Left lung (tissue), 10 donors: ENCODE measurements around the gene ALK. TPM values are rescaled to one million over a fixed set of nuclear protein-coding genes. Genes with fewer than 3 reads are reported as not detected.

Source experiments
- ATAC-seq: fragments of 200-7000 bp; cut with Tn5 transposase; one replicate; pipeline ENCODE4 v1.9.1; 2020; ENCODE audit warnings: moderate library complexity
- DNase-seq, 4 donors: peaks; one replicate each; pipeline ENCODE4 v3.0.0-alpha.2; 2013 to 2020
- H3K27ac ChIP-seq, 2 donors: fragments of 200-600 bp; sonication (generic) in 1 of 2; one replicate each; pipeline versions ENCODE4 v1.5.0 to v1.8.0; 2020 to 2021
- H3K27me3 ChIP-seq, 2 donors: fragments of 200-600 bp; sonication (generic) in 1 of 2; one replicate each; pipeline versions ENCODE4 v1.5.0 to v1.8.0; 2020 to 2021
- H3K36me3 ChIP-seq, 2 donors: fragments of 200-600 bp; sonication (generic) in 1 of 2; one replicate each; pipeline versions ENCODE4 v1.5.0 to v1.8.0; 2020 to 2021
- H3K4me1 ChIP-seq, 2 donors: fragments of 200-600 bp; one replicate each; pipeline ENCODE4 v1.8.0; 2021
- H3K4me3 ChIP-seq, 2 donors: fragments of 200-600 bp; sonication (generic) in 1 of 2; one replicate each; pipeline versions ENCODE4 v1.5.0 to v1.8.0; 2020 to 2021; ENCODE audit warnings: mild to moderate bottlenecking in 1 of 2
- H3K9me3 ChIP-seq, 2 donors: fragments of 200-600 bp; sonication (generic) in 1 of 2; one replicate each; pipeline versions ENCODE4 v1.5.0 to v1.8.0; 2020 to 2021
- CTCF ChIP-seq, 2 donors: fragments of 200-600 bp; sonication (generic) in 1 of 2; IDR thresholded peaks; one replicate each; pipeline versions ENCODE4 v1.5.0 to v1.8.0; 2021; ENCODE audit warnings: antibody characterized with exemption in 2 of 2
- intact Hi-C, 2 donors: fragments of 100-400 bp; cut with DNase I; formaldehyde crosslinking; loops; one replicate each; pipeline versions ENCODE4 v1.11.2 to v1.14.2; 2022
- polyA plus RNA-seq, 6 donors: library from polyadenylated mRNA; unstranded; fragments of 120-200 nt; gene quantifications; one replicate each; pipeline ENCODE4 v1.2.1, GENCODE V29; 2013; ENCODE audit not compliant: insufficient read length in 6 of 6
- total RNA-seq, 2 donors: library from RNA; stranded (reverse); fragmentation: NEBNext Ultra II Directional; extraction: Animal tissue kit (Norgen Biotek cat#: 25700); gene quantifications; one replicate each; pipeline ENCODE4 v1.2.1, GENCODE V29; 2021
- donor health status: DM: no; HTN: yes; CAD: no.
- donor health status: DM: no; HTN: no; CAD: no.

Gene ALK
- total and polyA plus RNA-seq, 8 donors = 0.06 to 0.70 (median 0.12) TPM; not detected in 2

- no peak overlapping the region for H3K27ac ChIP-seq
- peaks cover 0 to 4% of the 10 kb centered on the region in 2 donors for H3K27me3 ChIP-seq
- TF ChIP-seq CTCF (IDR thresholded peaks at IDR 0.05) = no peak
- DNase-seq (no peak), ATAC-seq (no peak)
- no peak overlapping the region for H3K4me3 ChIP-seq
- H3K4me1 ChIP-seq = no peaks in the 10 kb centered on the region
- H3K9me3 ChIP-seq = no peaks in the 10 kb centered on the region
- no peaks in the 10 kb centered on the region for H3K36me3 ChIP-seq
- intact Hi-C loops = no loop called here
These were observed 646.2 kb downstream of the ALK start for GRCh38 chr2:29275186-29275585.

GRCh38 chr2:29273685-29274611 is 647.4 kb downstream of the ALK start:
- Histone ChIP-seq H3K4me3 (no peak overlapping the region), H3K27ac (no peak overlapping the region), H3K4me1 (no peaks in the 10 kb centered on the region), H3K9me3 (no peaks in the 10 kb centered on the region), H3K27me3 (peaks cover 0 to 3% of the 10 kb centered on the region in 2 donors), H3K36me3 (no peaks in the 10 kb centered on the region)
- TF ChIP-seq CTCF (IDR thresholded peaks at IDR 0.05) = no peak
- ATAC-seq (no peak), DNase-seq (no peak)
- intact Hi-C loops = no loop called here

- intact Hi-C loops = no loop called here
- DNase-seq (no peak), ATAC-seq (no peak)
- H3K9me3 ChIP-seq = no peaks in the 10 kb centered on the region
- no peaks in the 10 kb centered on the region for H3K27me3 ChIP-seq
- TF ChIP-seq CTCF (IDR thresholded peaks at IDR 0.05) = no peak
- H3K4me3 ChIP-seq = no peak overlapping the region
- no peaks in the 10 kb centered on the region for H3K36me3 ChIP-seq
- no peak overlapping the region for H3K27ac ChIP-seq
- H3K4me1 ChIP-seq = no peaks in the 10 kb centered on the region
These were observed 648.2 kb downstream of the ALK start for GRCh38 chr2:29273004-29273684.

GRCh38 chr2:29272311-29272710 is 649.1 kb downstream of the ALK start:
- H3K27ac ChIP-seq = no peak overlapping the region
- no peaks in the 10 kb centered on the region for H3K36me3 ChIP-seq
- H3K4me3 ChIP-seq = no peak overlapping the region
- H3K27me3 ChIP-seq = no peaks in the 10 kb centered on the region
- TF ChIP-seq CTCF (IDR thresholded peaks at IDR 0.05) = no peak
- ATAC-seq (no peak), DNase-seq (no peak)
- intact Hi-C loops = no loop called here
- H3K4me1 ChIP-seq = no peaks in the 10 kb centered on the region
- no peaks in the 10 kb centered on the region for H3K9me3 ChIP-seq

- intact Hi-C loops = no loop called here
These were observed 650.7 kb downstream of the ALK start for GRCh38 chr2:29270701-29271121.

More at GRCh38 chr2:29270701-29271121, 650.7 kb downstream of the ALK start:
- H3K4me3 ChIP-seq = no peak overlapping the region
- no peaks in the 10 kb centered on the region for H3K36me3 ChIP-seq
- TF ChIP-seq CTCF (IDR thresholded peaks at IDR 0.05) = no peak
- DNase-seq (no peak), ATAC-seq (no peak)
- H3K9me3 ChIP-seq = no peaks in the 10 kb centered on the region
- no peaks in the 10 kb centered on the region for H3K4me1 ChIP-seq
- H3K27me3 ChIP-seq = no peaks in the 10 kb centered on the region
- no peak overlapping the region for H3K27ac ChIP-seq
